ENCODE measurements around the gene NTNG2. TPM values are rescaled to one million over a fixed set of nuclear protein-coding genes. Genes with fewer than 3 reads are reported as not detected.

NTNG2 gene
- total RNA-seq, result 1 to 10 TPM in 1 of 3 donors, under 1 TPM in 2; under 0.01 to 1.9 (median 0.29) TPM

- Histone ChIP-seq H3K27ac (no peak within 1 kb of the TSS), H3K9me3 (no peaks in the 10 kb centered on the region), H3K27me3 (peaks cover 11 to 73% of the 10 kb centered on the region in 2 donors), H3K36me3 (no peaks in the 10 kb centered on the region), H3K4me1 (peaks cover 9 to 13% of the 10 kb centered on the region in 2 donors), H3K4me3 (peak within 1 kb of the TSS; percentile 60 to 88 (median 70))
- intact Hi-C loops (cut with DNase I; ENCODE audit: low total_unique reads), result no loop called here
- DNase-seq (ENCODE audit: low spot score in 2 of 2), result no peak
- no peak for TF ChIP-seq POLR2A (IDR thresholded peaks at IDR 0.05)
- no peak for TF ChIP-seq CTCF (IDR thresholded peaks at IDR 0.05)
- TF ChIP-seq POLR2AphosphoS5 (IDR thresholded peaks at IDR 0.05), result no peak
Measured at GRCh38 chr9:132161743-132162184, at the start of gene NTNG2. TSS of gene NTNG2 (plus strand) at chr9:132162058. CDS start at chr9:132166832, 4,774 bp downstream.

GRCh38 chr9:132114102-132114707, 47.7 kb upstream of the NTNG2 start:
- DNase-seq (ENCODE audit: low spot score in 2 of 2), result peak in 1 of 2 donors; percentile 69
- Histone ChIP-seq H3K27me3 (peaks cover 0 to 28% of the 10 kb centered on the region in 2 donors), H3K4me3 (no peak overlapping the region), H3K4me1 (no peaks in the 10 kb centered on the region), H3K27ac (no peak overlapping the region), H3K9me3 (no peaks in the 10 kb centered on the region), H3K36me3 (no peaks in the 10 kb centered on the region)
- no peak for TF ChIP-seq POLR2A (IDR thresholded peaks at IDR 0.05)
- intact Hi-C loops (cut with DNase I; ENCODE audit: low total_unique reads), result no loop called here

- Histone ChIP-seq H3K27me3 (peaks cover 0 to 43% of the 10 kb centered on the region in 2 donors), H3K4me1 (no peaks in the 10 kb centered on the region), H3K27ac (no peak overlapping the region), H3K9me3 (no peaks in the 10 kb centered on the region), H3K4me3 (no peak overlapping the region), H3K36me3 (no peaks in the 10 kb centered on the region)
- intact Hi-C loops (cut with DNase I; ENCODE audit: low total_unique reads), result no loop called here
- DNase-seq (ENCODE audit: low spot score in 2 of 2), result no peak
- TF ChIP-seq POLR2AphosphoS5 (IDR thresholded peaks at IDR 0.05) (no peak), POLR2A (IDR thresholded peaks at IDR 0.05) (no peak), CTCF (IDR thresholded peaks at IDR 0.05) (no peak)
Measured at GRCh38 chr9:132116583-132116982, 45.3 kb upstream of the NTNG2 start.

GRCh38 chr9:132117694-132118093, 44.2 kb upstream of the NTNG2 start:
- Histone ChIP-seq H3K4me1 (no peaks in the 10 kb centered on the region), H3K27ac (no peak overlapping the region), H3K4me3 (no peak overlapping the region), H3K27me3 (peaks cover 0 to 51% of the 10 kb centered on the region in 2 donors), H3K36me3 (no peaks in the 10 kb centered on the region), H3K9me3 (no peaks in the 10 kb centered on the region)
- no peak for TF ChIP-seq CTCF (IDR thresholded peaks at IDR 0.05)
- intact Hi-C loops (cut with DNase I; ENCODE audit: low total_unique reads), result no loop called here
- no peak for DNase-seq (ENCODE audit: low spot score in 2 of 2)

GRCh38 chr9:132121021-132121420, 40.8 kb upstream of the NTNG2 start:
- no peaks in the 10 kb centered on the region for H3K4me1 ChIP-seq
- no peak overlapping the region for H3K27ac ChIP-seq
- no peaks in the 10 kb centered on the region for H3K9me3 ChIP-seq
- H3K4me3 ChIP-seq, result no peak overlapping the region
- intact Hi-C loops (cut with DNase I; ENCODE audit: low total_unique reads), result no loop called here
- DNase-seq (ENCODE audit: low spot score in 2 of 2), result no peak
- H3K36me3 ChIP-seq, result no peaks in the 10 kb centered on the region
- H3K27me3 ChIP-seq, result peaks cover 0 to 53% of the 10 kb centered on the region in 2 donors
- no peak for TF ChIP-seq POLR2A (IDR thresholded peaks at IDR 0.05)

GRCh38 chr9:132124800-132125199, 37.1 kb upstream of the NTNG2 start:
- H3K36me3 ChIP-seq, result no peaks in the 10 kb centered on the region
- H3K27me3 ChIP-seq, result peaks cover 0 to 54% of the 10 kb centered on the region in 2 donors
- DNase-seq (ENCODE audit: low spot score in 2 of 2), result no peak
- no peak for TF ChIP-seq POLR2A (IDR thresholded peaks at IDR 0.05)
- no peaks in the 10 kb centered on the region for H3K9me3 ChIP-seq
- no peak overlapping the region for H3K4me3 ChIP-seq
- H3K4me1 ChIP-seq, result no peaks in the 10 kb centered on the region
- H3K27ac ChIP-seq, result no peak overlapping the region
- intact Hi-C loops (cut with DNase I; ENCODE audit: low total_unique reads), result no loop called here
